HG02759 (cell line): ENCODE data around the gene ERH.

Experiments used
- ATAC-seq: cut with Tn5 transposase; IDR thresholded peaks from one replicate; pipeline ENCODE4 v1.9.1; 2021; ENCODE audit warnings: mild to moderate bottlenecking, moderate library complexity; ENCODE audit not compliant: unreplicated experiment

Gene ERH

GRCh38 chr14:69331206-69331605 lies 66.9 kb downstream of the ERH start:
- no peak for ATAC-seq
